ENCODE results near the gene SLC25A11. TPM values are rescaled to one million over a fixed set of nuclear protein-coding genes. Genes with fewer than 3 reads are reported as not detected.

The SLC25A11 gene
- total and polyA plus RNA-seq, 2 donors (not counting 1 experiment from before 2014, with no cell fraction given): 29.2 to 59.3 TPM

- Histone ChIP-seq H3K27ac (ENCODE audit: insufficient read depth, low read length) (no peak overlapping the region), H3K27me3 (ENCODE audit: control insufficient read depth, insufficient read depth, low read length) (no peaks in the 10 kb centered on the region), H3K4me1 (ENCODE audit: control insufficient read depth, extremely low read depth, insufficient read depth, low read length) (peaks cover 2% of the 10 kb centered on the region), H3K36me3 (ENCODE audit: control insufficient read depth, insufficient read depth, low read length) (peaks cover 16% of the 10 kb centered on the region), H3K9me3 (ENCODE audit: control insufficient read depth, insufficient read depth, low read depth, low read length) (no peaks in the 10 kb centered on the region), H4K20me1 (ENCODE audit: control insufficient read depth, extremely low read depth, insufficient read depth, low read length) (no peaks in the 10 kb centered on the region), H3K79me2 (ENCODE audit: control insufficient read depth, insufficient read depth, low read length) (no peaks in the 10 kb centered on the region), H3K4me2 (ENCODE audit: extremely low read depth, insufficient read depth, low read length) (no peak overlapping the region), H3K4me3 (replicated peaks in 1 of 4; ENCODE audit: control extremely low read depth in 1 of 4, insufficient read depth in 1 of 4, low read depth in 3 of 4, low read length in 4 of 4) (no peak overlapping the region), H2AFZ (ENCODE audit: low read length) (no peak overlapping the region), H3K9ac (ENCODE audit: insufficient read depth, low read length) (no peak overlapping the region)
- DNase-seq (ENCODE audit: low read depth in 2 of 2): no peak
- TF ChIP-seq EZH2 (IDR thresholded peaks at IDR 0.05; ENCODE audit: low read length, missing control alignments) (no peak), CTCF (conservative IDR thresholded peaks at IDR 0.05 in 1 of 2, IDR thresholded peaks at IDR 0.05 in 1 of 2; ENCODE audit: low read depth in 1 of 2, low read length in 2 of 2) (no peak)
These were observed 42.1 kb downstream of the SLC25A11 start for GRCh38 chr17:4897785-4898184.

GRCh38 chr17:4897198-4897687 lies 42.6 kb downstream of the SLC25A11 start:
- Histone ChIP-seq H3K9me3 (ENCODE audit: control insufficient read depth, insufficient read depth, low read depth, low read length) (no peaks in the 10 kb centered on the region), H3K4me3 (replicated peaks in 1 of 4; ENCODE audit: control extremely low read depth in 1 of 4, insufficient read depth in 1 of 4, low read depth in 3 of 4, low read length in 4 of 4) (no peak overlapping the region), H3K27me3 (ENCODE audit: control insufficient read depth, insufficient read depth, low read length) (no peaks in the 10 kb centered on the region), H3K9ac (ENCODE audit: insufficient read depth, low read length) (no peak overlapping the region), H3K27ac (ENCODE audit: insufficient read depth, low read length) (no peak overlapping the region), H3K36me3 (ENCODE audit: control insufficient read depth, insufficient read depth, low read length) (peaks cover 19% of the 10 kb centered on the region), H3K4me1 (ENCODE audit: control insufficient read depth, extremely low read depth, insufficient read depth, low read length) (no peaks in the 10 kb centered on the region), H2AFZ (ENCODE audit: low read length) (no peak overlapping the region), H3K79me2 (ENCODE audit: control insufficient read depth, insufficient read depth, low read length) (no peaks in the 10 kb centered on the region), H4K20me1 (ENCODE audit: control insufficient read depth, extremely low read depth, insufficient read depth, low read length) (no peaks in the 10 kb centered on the region), H3K4me2 (ENCODE audit: extremely low read depth, insufficient read depth, low read length) (no peak overlapping the region)
- no peak for DNase-seq (ENCODE audit: low read depth in 2 of 2)
- TF ChIP-seq EZH2 (IDR thresholded peaks at IDR 0.05; ENCODE audit: low read length, missing control alignments) (no peak), CTCF (conservative IDR thresholded peaks at IDR 0.05 in 1 of 2, IDR thresholded peaks at IDR 0.05 in 1 of 2; ENCODE audit: low read depth in 1 of 2, low read length in 2 of 2) (no peak)

- no peaks in the 10 kb centered on the region for H3K4me1 ChIP-seq (ENCODE audit: control insufficient read depth, extremely low read depth, insufficient read depth, low read length)
- TF ChIP-seq CTCF (conservative IDR thresholded peaks at IDR 0.05 in 1 of 2, IDR thresholded peaks at IDR 0.05 in 1 of 2; ENCODE audit: low read depth in 1 of 2, low read length in 2 of 2) (no peak), EZH2 (IDR thresholded peaks at IDR 0.05; ENCODE audit: low read length, missing control alignments) (no peak)
- H3K9ac ChIP-seq (ENCODE audit: insufficient read depth, low read length): no peak overlapping the region
- no peak overlapping the region for H3K4me3 ChIP-seq (replicated peaks in 1 of 4; ENCODE audit: control extremely low read depth in 1 of 4, insufficient read depth in 1 of 4, low read depth in 3 of 4, low read length in 4 of 4)
- peaks cover 22% of the 10 kb centered on the region for H3K36me3 ChIP-seq (ENCODE audit: control insufficient read depth, insufficient read depth, low read length)
- no peaks in the 10 kb centered on the region for H3K27me3 ChIP-seq (ENCODE audit: control insufficient read depth, insufficient read depth, low read length)
- H4K20me1 ChIP-seq (ENCODE audit: control insufficient read depth, extremely low read depth, insufficient read depth, low read length): no peaks in the 10 kb centered on the region
- H3K4me2 ChIP-seq (ENCODE audit: extremely low read depth, insufficient read depth, low read length): no peak overlapping the region
- no peak for DNase-seq (ENCODE audit: low read depth in 2 of 2)
- H3K9me3 ChIP-seq (ENCODE audit: control insufficient read depth, insufficient read depth, low read depth, low read length): no peaks in the 10 kb centered on the region
- H2AFZ ChIP-seq (ENCODE audit: low read length): no peak overlapping the region
- no peaks in the 10 kb centered on the region for H3K79me2 ChIP-seq (ENCODE audit: control insufficient read depth, insufficient read depth, low read length)
- no peak overlapping the region for H3K27ac ChIP-seq (ENCODE audit: insufficient read depth, low read length)
These were observed 43.3 kb downstream of the SLC25A11 start for GRCh38 chr17:4896332-4897197.

Data from fibroblast of lung (primary cell).